Fibroblast of lung (primary cell): ENCODE measurements around the gene EPS8L1.

Experiments
- CTCF ChIP-seq, 2 donors: IDR thresholded peaks in 1 of 2; conservative IDR thresholded peaks in 1 of 2; 1 replicate in 1 of 2; 2 replicates in 1 of 2; pipeline ENCODE4 v1.5.1; 2011 to 2012; ENCODE audit warnings: low read length in 2 of 2, control low read depth in 1 of 2, inconsistent platforms in 1 of 2, low read depth in 1 of 2, mild to moderate bottlenecking in 1 of 2
- EZH2 ChIP-seq: IDR thresholded peaks from 2 replicates; pipeline ENCODE4 v1.5.1; 2012; ENCODE audit warnings: low read length, control low read depth, mild to moderate bottlenecking; ENCODE audit errors: missing control alignments

GRCh38 chr19:55067869-55068268, 7.8 kb upstream of the EPS8L1 start:
- no peak for TF ChIP-seq EZH2
- TF ChIP-seq CTCF (conservative IDR thresholded peaks at IDR 0.05 in 1 of 2, IDR thresholded peaks at IDR 0.05 in 1 of 2; ENCODE audit: low read depth in 1 of 2, low read length in 2 of 2): no peak
